ENCODE results near the gene CABYR. TPM values are rescaled to one million over a fixed set of nuclear protein-coding genes. Genes with fewer than 3 reads are reported as not detected.

Gene CABYR
- total RNA-seq, 1 donor from 2014 or later: 0.74 TPM

DNA sequence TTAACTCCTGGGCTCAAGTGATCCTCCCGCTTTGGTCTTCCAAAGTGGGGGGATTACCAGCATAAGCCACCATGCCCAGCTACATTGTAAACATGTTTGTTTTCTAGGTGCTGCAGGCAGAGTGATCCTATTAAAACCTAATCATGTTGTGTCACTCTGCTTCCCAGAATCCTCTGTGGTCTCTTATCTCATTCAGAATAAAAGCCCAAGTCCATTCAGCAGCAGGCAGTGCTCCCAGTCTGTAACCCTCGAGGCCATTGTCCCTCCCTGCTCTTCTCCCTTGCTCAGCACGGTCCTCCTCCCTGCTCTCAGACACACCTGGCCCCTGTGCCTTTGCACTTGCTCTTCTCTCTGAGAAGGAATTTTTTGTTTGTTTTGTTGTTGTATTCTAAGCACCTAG, 11.1 kb upstream of the CABYR start:
- H3K27ac ChIP-seq: no peak overlapping the region
- intact Hi-C loops (cut with DNase I): loop anchor here (10.0 kb wide), 1 partner anchor 193 kb away; no protein-coding TSS in a partner anchor
- H3K4me3 ChIP-seq: no peak overlapping the region
- H3K9me3 ChIP-seq: no peaks in the 10 kb centered on the region
- no peak for DNase-seq (ENCODE audit: extremely low spot score in 2 of 2)
- no peaks in the 10 kb centered on the region for H3K27me3 ChIP-seq
- H3K4me1 ChIP-seq: no peaks in the 10 kb centered on the region
- no peak for TF ChIP-seq POLR2A (IDR thresholded peaks at IDR 0.05)
- TF ChIP-seq, protein P1, sequence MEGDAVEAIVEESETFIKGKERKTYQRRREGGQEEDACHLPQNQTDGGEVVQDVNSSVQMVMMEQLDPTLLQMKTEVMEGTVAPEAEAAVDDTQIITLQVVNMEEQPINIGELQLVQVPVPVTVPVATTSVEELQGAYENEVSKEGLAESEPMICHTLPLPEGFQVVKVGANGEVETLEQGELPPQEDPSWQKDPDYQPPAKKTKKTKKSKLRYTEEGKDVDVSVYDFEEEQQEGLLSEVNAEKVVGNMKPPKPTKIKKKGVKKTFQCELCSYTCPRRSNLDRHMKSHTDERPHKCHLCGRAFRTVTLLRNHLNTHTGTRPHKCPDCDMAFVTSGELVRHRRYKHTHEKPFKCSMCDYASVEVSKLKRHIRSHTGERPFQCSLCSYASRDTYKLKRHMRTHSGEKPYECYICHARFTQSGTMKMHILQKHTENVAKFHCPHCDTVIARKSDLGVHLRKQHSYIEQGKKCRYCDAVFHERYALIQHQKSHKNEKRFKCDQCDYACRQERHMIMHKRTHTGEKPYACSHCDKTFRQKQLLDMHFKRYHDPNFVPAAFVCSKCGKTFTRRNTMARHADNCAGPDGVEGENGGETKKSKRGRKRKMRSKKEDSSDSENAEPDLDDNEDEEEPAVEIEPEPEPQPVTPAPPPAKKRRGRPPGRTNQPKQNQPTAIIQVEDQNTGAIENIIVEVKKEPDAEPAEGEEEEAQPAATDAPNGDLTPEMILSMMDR (IDR thresholded peaks at IDR 0.05): no peak
- no peak for TF ChIP-seq POLR2AphosphoS5 (IDR thresholded peaks at IDR 0.05; ENCODE audit: insufficient read depth in 1 of 2, low read depth in 1 of 2)
- H3K36me3 ChIP-seq: peaks cover 0 to 25% of the 10 kb centered on the region in 2 donors

DNA sequence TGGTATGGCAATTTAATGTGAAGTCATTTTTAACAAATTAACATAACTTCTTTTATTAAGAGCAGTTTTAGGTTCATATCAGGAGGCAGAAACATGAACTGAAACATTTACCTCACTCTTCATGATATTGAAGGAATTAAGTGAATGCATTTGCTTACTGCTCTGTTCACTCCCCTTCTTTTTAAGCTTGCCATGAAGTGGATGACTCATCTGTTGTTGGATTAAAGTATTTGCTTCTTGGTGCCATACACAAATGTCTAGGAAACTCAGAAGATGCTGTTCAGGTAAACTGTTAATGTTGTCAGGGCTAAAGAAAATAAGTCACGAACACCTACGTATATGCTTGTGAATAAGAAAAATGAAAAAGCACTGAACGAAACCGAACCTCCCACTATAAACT, 10.2 kb upstream of the CABYR start:
- no peak for DNase-seq (ENCODE audit: extremely low spot score in 2 of 2)
- Histone ChIP-seq H3K27me3 (no peaks in the 10 kb centered on the region), H3K4me3 (no peak overlapping the region), H3K4me1 (no peaks in the 10 kb centered on the region), H3K36me3 (peaks cover 0 to 25% of the 10 kb centered on the region in 2 donors), H3K27ac (no peak overlapping the region), H3K9me3 (no peaks in the 10 kb centered on the region)
- TF ChIP-seq, protein P1 (IDR thresholded peaks at IDR 0.05): no peak
- TF ChIP-seq POLR2A (IDR thresholded peaks at IDR 0.05) (no peak), POLR2AphosphoS5 (IDR thresholded peaks at IDR 0.05; ENCODE audit: insufficient read depth in 1 of 2, low read depth in 1 of 2) (no peak)
- intact Hi-C loops (cut with DNase I): loop anchor here (10.0 kb wide), 1 partner anchor 194 kb away; no protein-coding TSS in a partner anchor

DNA sequence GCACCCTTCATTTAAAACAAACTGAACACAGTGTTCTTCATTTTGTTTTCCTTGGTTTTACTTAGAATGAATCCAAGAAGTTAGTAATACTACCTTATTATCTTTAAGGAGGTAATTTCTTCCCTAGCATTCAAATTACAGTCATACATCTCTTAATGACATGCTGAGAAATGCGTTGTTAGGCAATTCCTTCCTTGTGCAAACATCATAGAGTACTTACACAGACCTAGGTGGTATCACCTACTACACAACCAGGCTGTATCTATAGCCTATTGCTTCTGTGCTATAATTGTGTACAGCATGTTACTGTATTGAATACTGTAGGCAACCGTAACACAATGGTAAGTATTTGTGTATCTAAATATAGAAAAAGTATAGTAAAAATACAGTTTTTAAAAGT, 8.4 kb upstream of the CABYR start:
- Histone ChIP-seq H3K4me3 (no peak overlapping the region), H3K4me1 (no peaks in the 10 kb centered on the region), H3K9me3 (no peaks in the 10 kb centered on the region), H3K27ac (no peak overlapping the region), H3K27me3 (no peaks in the 10 kb centered on the region), H3K36me3 (peaks cover 0 to 25% of the 10 kb centered on the region in 2 donors)
- TF ChIP-seq POLR2A (IDR thresholded peaks at IDR 0.05) (no peak), POLR2AphosphoS5 (IDR thresholded peaks at IDR 0.05; ENCODE audit: insufficient read depth in 1 of 2, low read depth in 1 of 2) (no peak)
- TF ChIP-seq, protein P1 (IDR thresholded peaks at IDR 0.05): no peak
- no peak for DNase-seq (ENCODE audit: extremely low spot score in 2 of 2)
- intact Hi-C loops (cut with DNase I): no loop called here

DNA sequence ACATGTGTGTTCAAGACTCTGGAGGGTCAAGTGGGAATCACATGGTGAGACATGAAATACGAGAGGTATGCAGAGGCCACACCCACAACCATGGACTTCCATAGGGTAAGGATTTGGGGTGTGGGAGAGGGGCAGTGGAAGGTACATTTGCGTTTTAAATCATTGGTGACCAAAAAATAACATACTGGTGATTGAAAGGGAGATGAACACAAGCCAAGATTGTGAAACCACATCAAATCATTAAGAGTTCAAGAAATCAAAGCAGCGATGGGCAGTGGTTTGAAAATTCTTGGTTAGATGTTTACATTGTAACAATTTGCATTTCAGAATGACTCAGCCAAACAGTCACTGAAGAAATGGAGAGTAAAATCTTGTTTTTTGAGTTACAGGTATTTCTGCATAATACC, 1.9 kb upstream of the CABYR start:
- Histone ChIP-seq H3K27ac (no peak overlapping the region), H3K4me1 (peaks cover 14% of the 10 kb centered on the region), H3K36me3 (no peaks in the 10 kb centered on the region), H3K4me3 (no peak overlapping the region), H3K27me3 (no peaks in the 10 kb centered on the region), H3K9me3 (no peaks in the 10 kb centered on the region)
- no peak for DNase-seq (ENCODE audit: extremely low spot score in 2 of 2)
- TF ChIP-seq POLR2A (IDR thresholded peaks at IDR 0.05): no peak
- no peak for TF ChIP-seq POLR2AphosphoS5 (IDR thresholded peaks at IDR 0.05; ENCODE audit: insufficient read depth in 1 of 2, low read depth in 1 of 2)
- TF ChIP-seq, protein P1 (IDR thresholded peaks at IDR 0.05): no peak
- intact Hi-C loops (cut with DNase I): no loop called here

DNA sequence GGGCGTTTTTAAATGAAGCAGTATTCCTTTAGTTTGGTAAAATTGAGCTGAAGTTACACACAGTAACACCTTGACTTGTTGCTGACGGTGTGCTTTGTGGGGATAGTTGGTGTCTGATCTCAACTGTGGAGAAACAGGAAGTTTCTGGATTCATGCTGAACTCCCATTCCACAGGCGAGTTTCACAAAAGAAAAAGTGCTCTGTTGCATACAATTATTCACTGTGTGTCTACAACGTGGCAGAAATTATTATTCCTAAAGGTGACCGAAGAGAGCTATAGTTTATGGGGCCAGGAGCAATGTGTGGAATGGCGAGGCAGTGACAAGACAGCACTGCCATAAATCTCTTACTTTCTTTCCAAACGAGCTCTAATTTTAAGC, 463 bp upstream of the CABYR start:
- peak overlapping the region; percentile 47 for H3K27ac ChIP-seq
- H3K4me1 ChIP-seq: peaks cover 14% of the 10 kb centered on the region
- no peaks in the 10 kb centered on the region for H3K9me3 ChIP-seq
- intact Hi-C loops (cut with DNase I): no loop called here
- DNase-seq (ENCODE audit: extremely low spot score in 2 of 2): no peak
- H3K27me3 ChIP-seq: no peaks in the 10 kb centered on the region
- no peak for TF ChIP-seq POLR2AphosphoS5 (IDR thresholded peaks at IDR 0.05; ENCODE audit: insufficient read depth in 1 of 2, low read depth in 1 of 2)
- TF ChIP-seq, protein P1 (IDR thresholded peaks at IDR 0.05): no peak
- H3K36me3 ChIP-seq: no peaks in the 10 kb centered on the region
- peak overlapping the region; percentile 54 to 60 for H3K4me3 ChIP-seq
